A549 (cell line): Measurements from ENCODE around the gene PPM1H. TPM values are rescaled to one million over a fixed set of nuclear protein-coding genes. Genes with fewer than 3 reads are reported as not detected.

Source experiments
- ATAC-seq, 2 experiments: fragments of 200-7000 bp in 1 of 2; fragments of >200 bp in 1 of 2; cut with Nextera tagmentation in 1 of 2; cut with Tn5 transposase in 1 of 2; 3 replicates each; pipeline versions ENCODE4 v1.8.0 to v1.9.1; 2018 to 2020; ENCODE audit warnings: mild to moderate bottlenecking in 1 of 2, moderate library complexity in 1 of 2
- CTCF ChIA-PET: fragments of 300-600 bp; sonication (Branson Sonifier 250); formaldehyde crosslinking; extraction: SDS; loops from one replicate; lab custom pipeline; 2021; ENCODE audit warnings: antibody characterized with exemption, inconsistent platforms; lab: Yijun Ruan, JAX
- POLR2A ChIA-PET: fragments of 350-600 bp; formaldehyde crosslinking; extraction: SDS; loops from one replicate; lab custom pipeline; 2021; ENCODE audit warnings: antibody characterized with exemption, inconsistent platforms; lab: Yijun Ruan, JAX
- DNase-seq, 2 experiments: peaks; one replicate each; pipeline versions ENCODE4 v3.0.0 to v3.0.0-alpha.2; 2011 to 2016; ENCODE audit warnings: low read depth in 1 of 2, low spot score in 1 of 2
- FAIRE-seq: peaks from 2 replicates; lab custom pipeline; 2011; peaks lifted over from hg19 to GRCh38; lab: Jason Lieb, UNC
- H3K27ac ChIP-seq, 2 experiments: fragments of >200 bp; sonication (Bioruptor Twin); formaldehyde crosslinking; 3 replicates each; pipeline ENCODE4 v1.5.1; 2016 to 2017
- H3K4me1 ChIP-seq: fragments of >200 bp; sonication (Bioruptor Twin); formaldehyde crosslinking; 3 replicates; pipeline ENCODE4 v1.6.1; 2016
- H3K4me2 ChIP-seq: fragments of >200 bp; sonication (Bioruptor Twin); formaldehyde crosslinking; 3 replicates; pipeline ENCODE4 v1.6.1; 2016
- H3K4me3 ChIP-seq: fragments of >200 bp; sonication (Bioruptor Twin); formaldehyde crosslinking; 3 replicates; pipeline ENCODE4 v1.5.1; 2016
- H3K9me3 ChIP-seq: fragments of >200 bp; sonication (Bioruptor Twin); formaldehyde crosslinking; 3 replicates; pipeline ENCODE4 v1.6.1; 2016
- CBX2 ChIP-seq: fragments of 200-600 bp; sonication (generic); IDR thresholded peaks from 2 replicates; pipeline ENCODE4 v1.6.1; 2016; ENCODE audit warnings: low read depth, mild to moderate bottlenecking, borderline replicate concordance
- CHD2 ChIP-seq: fragments of 150-350 bp; IDR thresholded peaks from 2 replicates; pipeline ENCODE4 v1.6.1; 2014; ENCODE audit warnings: low read length; ENCODE audit not compliant: partially characterized antibody
- EHF ChIP-seq: fragments of 250-450 bp; sonication (Bioruptor Pico); IDR thresholded peaks from 2 replicates; pipeline ENCODE4 v1.5.0; 2020; ENCODE audit warnings: mild to moderate bottlenecking
- EHMT2 ChIP-seq: fragments of 200-600 bp; sonication (generic); IDR thresholded peaks from 2 replicates; pipeline ENCODE4 v1.6.1; 2016; ENCODE audit warnings: antibody characterized with exemption, low read depth, mild to moderate bottlenecking, moderate library complexity
- FOSB ChIP-seq: fragments of 250-450 bp; sonication (Bioruptor Pico); IDR thresholded peaks from 2 replicates; pipeline ENCODE4 v1.5.0; 2020; ENCODE audit warnings: mild to moderate bottlenecking, moderate library complexity
- FOSL2 ChIP-seq, 2 experiments: fragments of 450-650 bp in 1 of 2; fragments of >200 bp in 1 of 2; sonication (Bioruptor Twin) in 1 of 2; formaldehyde crosslinking; IDR thresholded peaks; 2 replicates each; pipeline versions ENCODE4 v1.5.0 to v1.6.1; 2016 to 2020; ENCODE audit warnings: mild to moderate bottlenecking in 1 of 2, moderate library complexity in 1 of 2
- FOXS1 ChIP-seq: fragments of 250-450 bp; sonication (Bioruptor Pico); IDR thresholded peaks from 2 replicates; pipeline ENCODE4 v1.5.0; 2020; ENCODE audit warnings: mild to moderate bottlenecking, moderate library complexity
- GATA3 ChIP-seq: IDR thresholded peaks from 2 replicates; pipeline ENCODE4 v1.6.1; 2012; ENCODE audit warnings: borderline replicate concordance
- HOXB13 ChIP-seq: fragments of 250-450 bp; sonication (Bioruptor Pico); IDR thresholded peaks from 2 replicates; pipeline ENCODE4 v1.5.0; 2020; ENCODE audit warnings: low read depth, mild to moderate bottlenecking, moderate library complexity
- JUNB ChIP-seq: fragments of >200 bp; sonication (Bioruptor Twin); formaldehyde crosslinking; IDR thresholded peaks from 2 replicates; pipeline ENCODE4 v1.6.1; 2016
- KDM1A ChIP-seq: fragments of 200-600 bp; sonication (generic); IDR thresholded peaks from 2 replicates; pipeline ENCODE4 v1.6.1; 2016; ENCODE audit warnings: low read depth, mild to moderate bottlenecking
- KDM5A ChIP-seq: fragments of 200-600 bp; sonication (generic); IDR thresholded peaks from 2 replicates; pipeline ENCODE4 v1.6.1; 2016; ENCODE audit warnings: antibody characterized with exemption, mild to moderate bottlenecking
- MAZ ChIP-seq: fragments of 150-350 bp; IDR thresholded peaks from 2 replicates; pipeline ENCODE4 v1.6.1; 2014; ENCODE audit warnings: antibody characterized with exemption, low read depth, low read length, borderline replicate concordance
- NFE2L2 ChIP-seq: fragments of 150-350 bp; conservative IDR thresholded peaks from 2 replicates; pipeline ENCODE4 v1.6.1; 2014; ENCODE audit warnings: low read length
- PHF8 ChIP-seq: fragments of 200-600 bp; sonication (generic); IDR thresholded peaks from 2 replicates; pipeline ENCODE4 v1.6.1; 2016; ENCODE audit warnings: low read depth, mild to moderate bottlenecking, antibody characterized with exemption, moderate library complexity, borderline replicate concordance
- POLR2AphosphoS2 ChIP-seq: conservative IDR thresholded peaks from 2 replicates; pipeline ENCODE4 v1.6.1; 2012; ENCODE audit warnings: low read length, improper control_type of control experiment, inconsistent platforms
- RARB ChIP-seq: fragments of 250-450 bp; sonication (Bioruptor Pico); IDR thresholded peaks from 2 replicates; pipeline ENCODE4 v1.8.0; 2021; ENCODE audit warnings: mild to moderate bottlenecking, moderate library complexity
- RNF2 ChIP-seq: fragments of 200-600 bp; sonication (generic); IDR thresholded peaks from 2 replicates; pipeline ENCODE4 v1.6.1; 2016; ENCODE audit warnings: low read depth, mild to moderate bottlenecking, antibody characterized with exemption, moderate library complexity, borderline replicate concordance
- SMC3 ChIP-seq: fragments of >200 bp; sonication (Bioruptor Twin); formaldehyde crosslinking; IDR thresholded peaks from 3 replicates; pipeline ENCODE4 v1.6.1; 2018; ENCODE audit warnings: inconsistent platforms
- SREBF2 ChIP-seq: fragments of 450-650 bp; IDR thresholded peaks from 2 replicates; pipeline ENCODE4 v1.6.1; 2014; ENCODE audit warnings: mild to moderate bottlenecking, moderate library complexity
- TFCP2L1 ChIP-seq: fragments of 250-450 bp; sonication (Bioruptor Pico); IDR thresholded peaks from 2 replicates; pipeline ENCODE4 v1.5.0; 2021; ENCODE audit warnings: mild to moderate bottlenecking
- TP53 ChIP-seq: fragments of 250-450 bp; sonication (Bioruptor Pico); IDR thresholded peaks from 2 replicates; pipeline ENCODE4 v1.5.0; 2021; ENCODE audit warnings: mild to moderate bottlenecking, moderate library complexity
- ZC3H11A ChIP-seq: fragments of 450-650 bp; IDR thresholded peaks from 2 replicates; pipeline ENCODE4 v1.6.1; 2014; ENCODE audit warnings: antibody characterized with exemption, mild to moderate bottlenecking
- WGBS: methylation state at CpG from one replicate; pipeline ENCODE4 v1.1.6; 2017; ENCODE audit errors: missing lambda C conversion rate; 5-methylcytosine and 5-hydroxymethylcytosine counted together
- polyA plus RNA-seq, 4 experiments: library from polyadenylated mRNA; depleted of rRNA in 3 of 4; stranded (reverse); fragments of >200 nt; fragmentation: RNase III in 1 of 4; extraction: RNeasy Plus Mini Kit Qiagen cat#74134 plus additional on column Dnase treatment in 1 of 4; gene quantifications; 2 replicates in 3 of 4; 3 replicates in 1 of 4; pipeline ENCODE4 v1.2.3, GENCODE V29; 2011 to 2017
- TF ChIP-seq, protein P1 (sequence below): fragments of 450-650 bp; IDR thresholded peaks from 2 replicates; pipeline ENCODE4 v1.6.1; 2014; ENCODE audit warnings: antibody characterized with exemption
- TF ChIP-seq, protein P2 (sequence below): fragments of 150-350 bp; IDR thresholded peaks from 2 replicates; pipeline ENCODE4 v1.6.1; 2014; ENCODE audit warnings: low read depth, mild to moderate bottlenecking, low read length
- TF ChIP-seq, protein P3 (sequence below): fragments of >200 bp; sonication (Bioruptor Twin); formaldehyde crosslinking; IDR thresholded peaks from 3 replicates; pipeline ENCODE4 v1.5.1; 2016

PPM1H gene
- polyA plus RNA-seq, 2 of the 4 experiments (the other 2 are of a cell fraction) = 7.8 TPM

DNA sequence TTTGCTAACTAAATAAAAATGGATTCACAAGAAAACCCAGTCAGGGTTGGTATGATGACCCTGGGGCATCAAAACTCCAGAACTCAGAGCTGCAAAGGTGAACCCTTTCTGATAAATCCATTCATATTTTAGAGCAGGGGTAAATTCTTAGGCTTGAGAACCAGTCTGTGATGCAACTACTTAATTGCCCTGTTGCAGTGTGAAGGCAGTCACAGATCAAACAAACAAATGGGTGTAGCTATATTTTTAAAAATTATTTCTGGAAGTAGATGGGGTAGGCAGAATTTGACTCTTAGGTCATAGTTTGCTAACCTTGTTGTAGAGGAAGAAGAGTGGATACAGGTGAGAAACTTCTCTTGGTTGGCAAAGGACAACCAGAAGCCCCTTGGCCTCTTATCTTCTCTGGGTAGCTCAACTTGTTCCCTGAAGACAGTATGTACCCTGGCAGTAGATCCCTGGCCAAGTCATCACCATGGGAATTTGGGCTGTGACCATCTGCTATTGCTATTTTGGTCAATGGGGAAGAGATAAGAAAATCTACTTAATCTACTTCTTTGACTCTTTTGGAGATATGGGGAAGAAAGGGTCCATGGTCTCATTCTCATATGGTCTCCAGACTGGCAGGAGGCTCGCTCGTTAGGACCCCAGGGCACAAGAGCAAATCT, 216.1 kb downstream of the PPM1H start:
- WGBS = 100% methylated on average over 2 of the region's 2 CpGs
- peak overlapping the region; percentile 94 to 98 for H3K27ac ChIP-seq
- no peak overlapping the region for H3K4me3 ChIP-seq
- H3K9me3 ChIP-seq = no peaks in the 10 kb centered on the region
- 0 out of 3 replicates have a peak overlapping the region, but pooled peaks have one; percentile 4 for H3K4me2 ChIP-seq
- peaks cover 92% of the 10 kb centered on the region for H3K4me1 ChIP-seq
- TF ChIP-seq, protein P1, sequence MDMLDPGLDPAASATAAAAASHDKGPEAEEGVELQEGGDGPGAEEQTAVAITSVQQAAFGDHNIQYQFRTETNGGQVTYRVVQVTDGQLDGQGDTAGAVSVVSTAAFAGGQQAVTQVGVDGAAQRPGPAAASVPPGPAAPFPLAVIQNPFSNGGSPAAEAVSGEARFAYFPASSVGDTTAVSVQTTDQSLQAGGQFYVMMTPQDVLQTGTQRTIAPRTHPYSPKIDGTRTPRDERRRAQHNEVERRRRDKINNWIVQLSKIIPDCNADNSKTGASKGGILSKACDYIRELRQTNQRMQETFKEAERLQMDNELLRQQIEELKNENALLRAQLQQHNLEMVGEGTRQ = no peak
- no peak for TF ChIP-seq KDM1A
- TF ChIP-seq SMC3 = no peak
- TF ChIP-seq GATA3 = peak; percentile 9; the same call in 1 of the 2 replicates
- no peak for TF ChIP-seq EHMT2
- ATAC-seq (no peak), FAIRE-seq (no peak), DNase-seq (no peak)
- ChIA-PET CTCF (interaction anchor here (0.7 to 1.5 kb wide), 4 partner anchors 17 to 283 kb away, joined by 3 read pairs; no protein-coding TSS in a partner anchor), POLR2A (interaction anchor here (1.7 kb wide), 1 partner anchor 11 kb away, joined by 3 read pairs; no protein-coding TSS in a partner anchor)

DNA sequence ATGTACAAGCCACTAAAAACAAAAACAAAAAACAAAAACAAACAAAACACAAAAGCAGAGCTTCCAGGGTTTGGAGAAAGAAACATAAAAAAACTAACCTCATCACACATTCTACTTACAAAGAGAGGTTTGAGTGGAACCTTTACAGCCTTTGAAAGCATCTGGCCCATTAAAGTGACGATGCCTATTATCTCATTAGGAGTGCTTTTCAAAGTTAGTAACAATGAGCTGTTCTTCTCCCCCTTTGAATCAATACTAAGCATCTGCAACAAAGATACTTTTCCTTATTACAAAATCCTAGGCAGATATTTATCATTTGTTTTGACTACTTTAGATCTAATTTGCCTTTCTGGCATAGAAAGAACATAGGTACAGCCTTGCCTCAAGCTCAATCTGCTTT, 217.3 kb downstream of the PPM1H start:
- FAIRE-seq (no peak), ATAC-seq (no peak), DNase-seq (no peak)
- Histone ChIP-seq H3K4me1 (peaks cover 89% of the 10 kb centered on the region), H3K27ac (peak overlapping the region; percentile 94 to 98), H3K4me2 (peak overlapping the region; percentile 53; the same call in 2 of the 3 replicates), H3K4me3 (no peak overlapping the region), H3K9me3 (no peaks in the 10 kb centered on the region)
- CTCF ChIA-PET = interaction anchor here (0.9 kb wide), 1 partner anchor 78 kb away, joined by 3 read pairs; no protein-coding TSS in a partner anchor
- POLR2A ChIA-PET = interaction anchor here (1.2 to 1.7 kb wide), 2 partner anchors 12 to 114 kb away, joined by 3 read pairs; no protein-coding TSS in a partner anchor
- TF ChIP-seq CHD2 = no peak
- TF ChIP-seq PHF8 = no peak
- WGBS = 81% methylated on average over 1 of the region's 1 CpG

DNA sequence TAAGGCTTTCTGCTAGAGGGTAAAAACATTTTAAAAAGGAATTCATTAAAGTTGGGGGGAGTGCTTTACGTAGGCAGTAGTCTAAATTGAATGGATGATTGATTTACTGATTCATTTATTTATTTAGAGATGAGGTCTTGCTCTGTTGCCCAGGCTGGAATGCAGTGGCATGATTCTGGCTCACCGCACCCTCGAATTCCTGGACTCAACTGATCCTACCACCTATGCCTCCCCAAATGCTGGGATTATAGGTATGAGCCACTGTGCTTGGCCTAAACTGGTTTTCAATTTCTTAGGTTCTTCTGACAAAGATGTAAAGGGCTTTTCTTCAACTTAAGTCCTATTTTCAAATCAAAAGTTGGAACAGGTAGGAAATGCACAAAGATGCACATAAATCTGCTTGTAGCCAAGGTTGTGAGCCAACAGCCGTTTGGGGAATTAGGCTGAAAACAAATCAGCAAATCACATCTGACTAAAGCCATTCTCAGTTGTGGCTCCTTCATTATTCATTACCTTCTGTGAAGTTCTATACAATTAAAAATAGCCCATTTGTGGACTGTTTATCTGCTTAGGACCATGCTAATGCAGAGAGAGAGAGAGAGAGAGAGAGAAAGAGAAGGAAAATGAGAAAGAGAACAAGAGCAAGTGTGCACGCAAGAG, 218.0 kb downstream of the PPM1H start:
- FAIRE-seq (peak; percentile 97), DNase-seq (peak; percentile 43 to 93), ATAC-seq (peak; percentile 60 to 90)
- CTCF ChIA-PET = interaction anchor here (0.8 to 2.2 kb wide), 6 partner anchors 11 to 279 kb away, joined by 3 to 6 read pairs (median 4); no protein-coding TSS in a partner anchor
- H3K27ac ChIP-seq = peak overlapping the region; percentile 94 to 98
- H3K4me1 ChIP-seq = peaks cover 88% of the 10 kb centered on the region
- H3K4me2 ChIP-seq = peak overlapping the region; percentile 53
- 12% methylated on average over 5 of the region's 5 CpGs for WGBS
- H3K9me3 ChIP-seq = no peaks in the 10 kb centered on the region
- no peak overlapping the region for H3K4me3 ChIP-seq
- POLR2A ChIA-PET = interaction anchor here (1.2 to 1.7 kb wide), 2 partner anchors 13 to 114 kb away, joined by 3 read pairs; no protein-coding TSS in a partner anchor
- TF ChIP-seq CBX2 (no peak), TP53 (CRISPR knock-in tag) (no peak), RNF2 (no peak), MAZ (no peak), NFE2L2 (no peak), RARB (CRISPR knock-in tag) (no peak; the same call in 1 of the 2 replicates), FOSB (0 out of 2 replicates have a peak, but pooled peaks have one; percentile 30), FOXS1 (CRISPR knock-in tag) (peak; percentile 74), POLR2AphosphoS2 (no peak), EHF (CRISPR knock-in tag) (peak; percentile 50), HOXB13 (CRISPR knock-in tag) (peak; percentile 61; the same call in 1 of the 2 replicates), JUNB (peak; percentile 79), FOSL2 (IDR thresholded peaks at IDR 0.05) (peak; percentile 68; the same call in 1 of the 2 replicates), FOSL2 (CRISPR knock-in tag; IDR thresholded peaks at IDR 0.05) (peak; percentile 91), KDM5A (no peak), SREBF2 (no peak), TFCP2L1 (CRISPR knock-in tag) (peak; percentile 57; the same call in 1 of the 2 replicates), ZC3H11A (no peak)
- TF ChIP-seq, protein P1 = no peak
- TF ChIP-seq, protein P2, sequence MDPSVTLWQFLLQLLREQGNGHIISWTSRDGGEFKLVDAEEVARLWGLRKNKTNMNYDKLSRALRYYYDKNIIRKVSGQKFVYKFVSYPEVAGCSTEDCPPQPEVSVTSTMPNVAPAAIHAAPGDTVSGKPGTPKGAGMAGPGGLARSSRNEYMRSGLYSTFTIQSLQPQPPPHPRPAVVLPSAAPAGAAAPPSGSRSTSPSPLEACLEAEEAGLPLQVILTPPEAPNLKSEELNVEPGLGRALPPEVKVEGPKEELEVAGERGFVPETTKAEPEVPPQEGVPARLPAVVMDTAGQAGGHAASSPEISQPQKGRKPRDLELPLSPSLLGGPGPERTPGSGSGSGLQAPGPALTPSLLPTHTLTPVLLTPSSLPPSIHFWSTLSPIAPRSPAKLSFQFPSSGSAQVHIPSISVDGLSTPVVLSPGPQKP = no peak
- TF ChIP-seq, protein P3, sequence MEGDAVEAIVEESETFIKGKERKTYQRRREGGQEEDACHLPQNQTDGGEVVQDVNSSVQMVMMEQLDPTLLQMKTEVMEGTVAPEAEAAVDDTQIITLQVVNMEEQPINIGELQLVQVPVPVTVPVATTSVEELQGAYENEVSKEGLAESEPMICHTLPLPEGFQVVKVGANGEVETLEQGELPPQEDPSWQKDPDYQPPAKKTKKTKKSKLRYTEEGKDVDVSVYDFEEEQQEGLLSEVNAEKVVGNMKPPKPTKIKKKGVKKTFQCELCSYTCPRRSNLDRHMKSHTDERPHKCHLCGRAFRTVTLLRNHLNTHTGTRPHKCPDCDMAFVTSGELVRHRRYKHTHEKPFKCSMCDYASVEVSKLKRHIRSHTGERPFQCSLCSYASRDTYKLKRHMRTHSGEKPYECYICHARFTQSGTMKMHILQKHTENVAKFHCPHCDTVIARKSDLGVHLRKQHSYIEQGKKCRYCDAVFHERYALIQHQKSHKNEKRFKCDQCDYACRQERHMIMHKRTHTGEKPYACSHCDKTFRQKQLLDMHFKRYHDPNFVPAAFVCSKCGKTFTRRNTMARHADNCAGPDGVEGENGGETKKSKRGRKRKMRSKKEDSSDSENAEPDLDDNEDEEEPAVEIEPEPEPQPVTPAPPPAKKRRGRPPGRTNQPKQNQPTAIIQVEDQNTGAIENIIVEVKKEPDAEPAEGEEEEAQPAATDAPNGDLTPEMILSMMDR = no peak
